ENCODE measurements around the gene CHPF2. TPM values are rescaled to one million over a fixed set of nuclear protein-coding genes. Genes with fewer than 3 reads are reported as not detected.

CHPF2 gene
- total and polyA plus RNA-seq, 2 of the 13 experiments (the other 11 are each of a cell fraction or from before 2014, with no cell fraction given) = 15.4 to 21.5 TPM

DNA sequence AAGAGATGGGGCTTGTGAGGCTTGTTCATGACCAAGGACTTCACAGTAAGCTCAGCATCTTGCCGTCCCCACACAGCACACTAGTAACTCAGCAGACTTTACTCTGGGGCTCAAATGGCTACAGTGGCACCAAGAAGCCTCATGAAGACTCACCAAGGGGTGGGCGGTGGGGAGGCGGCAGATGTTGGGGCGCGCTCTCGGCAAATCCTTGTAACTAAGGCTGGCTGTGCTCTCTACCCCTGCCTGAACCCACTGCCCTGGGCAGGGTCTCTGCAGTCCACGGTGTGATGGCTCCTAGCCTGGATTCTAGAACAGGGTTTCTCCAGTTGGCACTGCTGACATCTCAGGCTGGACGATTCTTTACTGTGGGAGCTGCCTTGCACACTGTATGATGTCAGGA, 28.6 kb downstream of the CHPF2 start:
- H2AFZ ChIP-seq (ENCODE audit: low read length) = no peak overlapping the region
- H3K27me3 ChIP-seq (ENCODE audit: control insufficient read depth in 1 of 2, insufficient read depth in 2 of 2, low read length in 2 of 2) = peaks cover 8 to 60% of the 10 kb centered on the region in 2 experiments
- in situ Hi-C loops (cut with HindIII; ENCODE audit: extremely low pct_ligation_motif_present, low pct_unique_long_range_greater_than_20kb) (no loop called here), intact Hi-C loops (cut with micrococcal nuclease; ENCODE audit: unreplicated experiment) (no loop called here)
- H3K4me1 ChIP-seq (ENCODE audit: insufficient read depth, low read length) = no peaks in the 10 kb centered on the region
- FAIRE-seq = no peak
- WGBS (ENCODE audit: low lambda C conversion rate) = 76% methylated on average over 6 of the region's 8 CpGs
- no peaks in the 10 kb centered on the region for H3K36me3 ChIP-seq (replicated peaks in 1 of 2; ENCODE audit: control insufficient read depth in 1 of 2, insufficient read depth in 2 of 2, low read length in 2 of 2)
- H3K27ac ChIP-seq (ENCODE audit: extremely low read length, insufficient read depth, low read length) = no peak overlapping the region
- no peak for ATAC-seq
- no peak for TF ChIP-seq TBP (CRISPR knock-in tag; IDR thresholded peaks at IDR 0.05)
- TF ChIP-seq, protein P1, sequence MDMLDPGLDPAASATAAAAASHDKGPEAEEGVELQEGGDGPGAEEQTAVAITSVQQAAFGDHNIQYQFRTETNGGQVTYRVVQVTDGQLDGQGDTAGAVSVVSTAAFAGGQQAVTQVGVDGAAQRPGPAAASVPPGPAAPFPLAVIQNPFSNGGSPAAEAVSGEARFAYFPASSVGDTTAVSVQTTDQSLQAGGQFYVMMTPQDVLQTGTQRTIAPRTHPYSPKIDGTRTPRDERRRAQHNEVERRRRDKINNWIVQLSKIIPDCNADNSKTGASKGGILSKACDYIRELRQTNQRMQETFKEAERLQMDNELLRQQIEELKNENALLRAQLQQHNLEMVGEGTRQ (IDR thresholded peaks at IDR 0.05; ENCODE audit: low read depth, low read length) = no peak
- TF ChIP-seq, protein P1 (CRISPR knock-in tag; IDR thresholded peaks at IDR 0.05; ENCODE audit: borderline replicate concordance) = no peak
- no peak for TF ChIP-seq MIER3 (CRISPR knock-in tag; IDR thresholded peaks at IDR 0.05; ENCODE audit: borderline replicate concordance)
- TF ChIP-seq HNRNPUL1 (IDR thresholded peaks at IDR 0.05; ENCODE audit: low read depth, low read length) = no peak
- no peak for TF ChIP-seq FOXA3 (CRISPR knock-in tag; IDR thresholded peaks at IDR 0.05)
- no peak for TF ChIP-seq ZNF570 (CRISPR knock-in tag; IDR thresholded peaks at IDR 0.05; ENCODE audit: borderline replicate concordance)
- TF ChIP-seq, protein P2, sequence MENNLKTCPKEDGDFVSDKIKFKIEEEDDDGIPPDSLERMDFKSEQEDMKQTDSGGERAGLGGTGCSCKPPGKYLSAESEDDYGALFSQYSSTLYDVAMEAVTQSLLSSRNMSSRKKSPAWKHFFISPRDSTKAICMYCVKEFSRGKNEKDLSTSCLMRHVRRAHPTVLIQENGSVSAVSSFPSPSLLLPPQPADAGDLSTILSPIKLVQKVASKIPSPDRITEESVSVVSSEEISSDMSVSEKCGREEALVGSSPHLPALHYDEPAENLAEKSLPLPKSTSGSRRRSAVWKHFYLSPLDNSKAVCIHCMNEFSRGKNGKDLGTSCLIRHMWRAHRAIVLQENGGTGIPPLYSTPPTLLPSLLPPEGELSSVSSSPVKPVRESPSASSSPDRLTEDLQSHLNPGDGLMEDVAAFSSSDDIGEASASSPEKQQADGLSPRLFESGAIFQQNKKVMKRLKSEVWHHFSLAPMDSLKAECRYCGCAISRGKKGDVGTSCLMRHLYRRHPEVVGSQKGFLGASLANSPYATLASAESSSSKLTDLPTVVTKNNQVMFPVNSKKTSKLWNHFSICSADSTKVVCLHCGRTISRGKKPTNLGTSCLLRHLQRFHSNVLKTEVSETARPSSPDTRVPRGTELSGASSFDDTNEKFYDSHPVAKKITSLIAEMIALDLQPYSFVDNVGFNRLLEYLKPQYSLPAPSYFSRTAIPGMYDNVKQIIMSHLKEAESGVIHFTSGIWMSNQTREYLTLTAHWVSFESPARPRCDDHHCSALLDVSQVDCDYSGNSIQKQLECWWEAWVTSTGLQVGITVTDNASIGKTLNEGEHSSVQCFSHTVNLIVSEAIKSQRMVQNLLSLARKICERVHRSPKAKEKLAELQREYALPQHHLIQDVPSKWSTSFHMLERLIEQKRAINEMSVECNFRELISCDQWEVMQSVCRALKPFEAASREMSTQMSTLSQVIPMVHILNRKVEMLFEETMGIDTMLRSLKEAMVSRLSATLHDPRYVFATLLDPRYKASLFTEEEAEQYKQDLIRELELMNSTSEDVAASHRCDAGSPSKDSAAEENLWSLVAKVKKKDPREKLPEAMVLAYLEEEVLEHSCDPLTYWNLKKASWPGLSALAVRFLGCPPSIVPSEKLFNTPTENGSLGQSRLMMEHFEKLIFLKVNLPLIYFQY (CRISPR knock-in tag; IDR thresholded peaks at IDR 0.05; ENCODE audit: borderline replicate concordance) = no peak
- no peak for TF ChIP-seq PRMT3 (CRISPR knock-in tag; IDR thresholded peaks at IDR 0.05; ENCODE audit: borderline replicate concordance, low read depth)
- no peak for TF ChIP-seq DPF2 (CRISPR knock-in tag; IDR thresholded peaks at IDR 0.05; ENCODE audit: borderline replicate concordance, low read depth)
- TF ChIP-seq MAF1 (CRISPR knock-in tag; IDR thresholded peaks at IDR 0.05; ENCODE audit: borderline replicate concordance) = no peak
- TF ChIP-seq ZNF607 (CRISPR knock-in tag; IDR thresholded peaks at IDR 0.05; ENCODE audit: borderline replicate concordance) = no peak
- no peak for TF ChIP-seq NFIC (IDR thresholded peaks at IDR 0.05; ENCODE audit: low read length)
- no peak for TF ChIP-seq GPN1 (CRISPR knock-in tag; IDR thresholded peaks at IDR 0.05; ENCODE audit: borderline replicate concordance)
- TF ChIP-seq, protein P3, sequence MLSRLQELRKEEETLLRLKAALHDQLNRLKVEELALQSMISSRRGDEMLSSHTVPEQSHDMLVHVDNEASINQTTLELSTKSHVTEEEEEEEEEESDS (CRISPR knock-in tag; IDR thresholded peaks at IDR 0.05; ENCODE audit: borderline replicate concordance) = no peak
- no peak for TF ChIP-seq ZNF713 (CRISPR knock-in tag; IDR thresholded peaks at IDR 0.05)
- no peak for TF ChIP-seq ZNF3 (CRISPR knock-in tag; IDR thresholded peaks at IDR 0.05)
- TF ChIP-seq U2AF1 (optimal IDR thresholded peaks at IDR 0.05; ENCODE audit: low read depth, low read length) = no peak
- DNase-seq (ENCODE audit: low spot score) = no peak
- H4K20me1 ChIP-seq (ENCODE audit: insufficient read depth, low read length) = no peaks in the 10 kb centered on the region
- ChIA-PET POLR2A (no interaction called here), CTCF (ENCODE audit: low intra/inter-chr PET ratio, low total read pairs) (no interaction called here)
- no peak overlapping the region for H3K4me2 ChIP-seq (ENCODE audit: low read depth, low read length)
- BruUV-seq (replicated peaks) = no TSS peak
- no peak overlapping the region for H3K4me3 ChIP-seq (replicated peaks in 1 of 3; ENCODE audit: insufficient read depth in 1 of 3, low read depth in 2 of 3, low read length in 3 of 3)
- H3K9ac ChIP-seq (ENCODE audit: insufficient read depth, low read depth, low read length) = no peak overlapping the region
- no peaks in the 10 kb centered on the region for H3K9me3 ChIP-seq (ENCODE audit: low read length)
- H3K79me2 ChIP-seq (ENCODE audit: insufficient read depth, low read length) = no peaks in the 10 kb centered on the region

Data from HepG2 (cell line).